Suprapubic skin (tissue), 3 donors: Measurements from ENCODE around the gene FBXL13.
"Not testable (repeated sequence)": the region's sequence is repeated elsewhere in the genome, so short reads cannot be mapped to it uniquely, and the experiment has no call there.

Experiments used
- CTCF ChIP-seq, 2 donors: fragments of 200-600 bp in 1 of 2; fragments of 450-650 bp in 1 of 2; sonication (generic) in 1 of 2; IDR thresholded peaks; one replicate each; pipeline ENCODE4 v1.5.1; 2016 to 2019; ENCODE audit warnings: antibody characterized with exemption in 2 of 2, mild to moderate bottlenecking in 1 of 2, moderate library complexity in 1 of 2
- EP300 ChIP-seq: sonication (generic); formaldehyde crosslinking; IDR thresholded peaks from one replicate; pipeline ENCODE4 v1.6.1; 2017; ENCODE audit warnings: antibody characterized with exemption
- POLR2A ChIP-seq, 2 donors: fragments of 450-650 bp; IDR thresholded peaks; one replicate each; pipeline ENCODE4 v1.6.1; 2017; ENCODE audit warnings: antibody characterized with exemption in 2 of 2, mild to moderate bottlenecking in 2 of 2, moderate library complexity in 2 of 2

- not testable (repeated sequence) for TF ChIP-seq EP300; POLR2A (IDR thresholded peaks at IDR 0.05); CTCF (IDR thresholded peaks at IDR 0.05)
Observed at GRCh38 chr7:102838572-102839101, 236.0 kb downstream of the FBXL13 start.
